Neural progenitor cell (in vitro differentiated cells): ENCODE results near the gene FAM120A. TPM values are rescaled to one million over a fixed set of nuclear protein-coding genes. Genes with fewer than 3 reads are reported as not detected.

Experiments
- DNase-seq: peaks from one replicate; pipeline ENCODE4 v3.0.0-alpha.2; 2016; ENCODE audit warnings: low spot score
- H2AFZ ChIP-seq: fragments of 200-600 bp; sonication (generic); replicated peaks from 2 replicates; pipeline ENCODE4 v1.6.1; 2016; ENCODE audit warnings: antibody characterized with exemption
- H3F3A ChIP-seq: fragments of 200-600 bp; sonication (generic); 2 replicates; pipeline ENCODE4 v1.6.1; 2016; ENCODE audit warnings: antibody characterized with exemption, low read depth
- H3K27ac ChIP-seq: fragments of 200-600 bp; sonication (generic); 2 replicates; pipeline ENCODE4 v1.5.1; 2016; ENCODE audit warnings: mild to moderate bottlenecking
- H3K27me3 ChIP-seq: fragments of 200-600 bp; sonication (generic); 2 replicates; pipeline ENCODE4 v1.6.1; 2016; ENCODE audit warnings: mild to moderate bottlenecking, moderate library complexity
- H3K36me3 ChIP-seq: fragments of 200-600 bp; sonication (generic); 2 replicates; pipeline ENCODE4 v1.5.1; 2016
- H3K4me1 ChIP-seq: fragments of 200-600 bp; sonication (generic); 2 replicates; pipeline ENCODE4 v1.6.1; 2016; ENCODE audit warnings: mixed run types
- H3K4me2 ChIP-seq: fragments of 200-600 bp; sonication (generic); 2 replicates; pipeline ENCODE4 v1.6.1; 2016
- H3K4me3 ChIP-seq: fragments of 200-600 bp; sonication (generic); 2 replicates; pipeline ENCODE4 v1.5.1; 2016
- H3K79me2 ChIP-seq: fragments of 200-600 bp; sonication (generic); 2 replicates; pipeline ENCODE4 v1.6.1; 2016; ENCODE audit warnings: low read depth
- H3K9ac ChIP-seq: fragments of 200-600 bp; sonication (generic); 2 replicates; pipeline ENCODE4 v1.6.1; 2016
- H3K9me3 ChIP-seq: fragments of 200-600 bp; sonication (generic); 2 replicates; pipeline ENCODE4 v1.5.1; 2016; ENCODE audit warnings: low read depth
- H4K20me1 ChIP-seq: fragments of 200-600 bp; sonication (generic); 2 replicates; pipeline ENCODE4 v1.6.1; 2016; ENCODE audit warnings: low read depth
- H3K27ac Mint-ChIP-seq: 3 replicates; pipeline ENCODE4 v1.8.0; 2021; ENCODE audit warnings: mixed read lengths
- H3K27me3 Mint-ChIP-seq: 2 replicates; pipeline ENCODE4 v1.8.0; 2022; ENCODE audit warnings: low read depth, mild to moderate bottlenecking, inconsistent platforms, moderate library complexity, mixed read lengths; ENCODE audit not compliant: insufficient read depth
- H3K36me3 Mint-ChIP-seq: 3 replicates; pipeline ENCODE4 v1.8.0; 2021; ENCODE audit warnings: mixed read lengths
- H3K4me1 Mint-ChIP-seq: 3 replicates; pipeline ENCODE4 v1.8.0; 2021; ENCODE audit warnings: mixed read lengths
- H3K4me3 Mint-ChIP-seq: 3 replicates; pipeline ENCODE4 v1.8.0; 2021; ENCODE audit warnings: mild to moderate bottlenecking, moderate library complexity, mixed read lengths
- H3K9me3 Mint-ChIP-seq: 3 replicates; pipeline ENCODE4 v1.8.0; 2020; ENCODE audit warnings: mixed read lengths
- EZH2 ChIP-seq: fragments of 200-600 bp; sonication (generic); IDR thresholded peaks from 2 replicates; pipeline ENCODE4 v1.6.1; 2017; ENCODE audit warnings: antibody characterized with exemption, mild to moderate bottlenecking, moderate library complexity
- EZH2phosphoT487 ChIP-seq: fragments of 200-600 bp; sonication (generic); IDR thresholded peaks from 2 replicates; pipeline ENCODE4 v1.6.1; 2017; ENCODE audit warnings: antibody characterized with exemption
- total RNA-seq: library from RNA; depleted of rRNA; stranded (reverse); fragments of >200 nt; gene quantifications from 2 replicates; pipeline ENCODE4 v1.2.3, GENCODE V29; 2015; ENCODE audit warnings: low replicate concordance
- TF ChIP-seq, protein P1 (sequence below): fragments of 200-600 bp; sonication (generic); IDR thresholded peaks from 2 replicates; pipeline ENCODE4 v1.5.1; 2017; ENCODE audit warnings: antibody characterized with exemption, mild to moderate bottlenecking

Gene FAM120A
- total RNA-seq, 1 donor from 2014 or later = 17.2 TPM

DNA sequence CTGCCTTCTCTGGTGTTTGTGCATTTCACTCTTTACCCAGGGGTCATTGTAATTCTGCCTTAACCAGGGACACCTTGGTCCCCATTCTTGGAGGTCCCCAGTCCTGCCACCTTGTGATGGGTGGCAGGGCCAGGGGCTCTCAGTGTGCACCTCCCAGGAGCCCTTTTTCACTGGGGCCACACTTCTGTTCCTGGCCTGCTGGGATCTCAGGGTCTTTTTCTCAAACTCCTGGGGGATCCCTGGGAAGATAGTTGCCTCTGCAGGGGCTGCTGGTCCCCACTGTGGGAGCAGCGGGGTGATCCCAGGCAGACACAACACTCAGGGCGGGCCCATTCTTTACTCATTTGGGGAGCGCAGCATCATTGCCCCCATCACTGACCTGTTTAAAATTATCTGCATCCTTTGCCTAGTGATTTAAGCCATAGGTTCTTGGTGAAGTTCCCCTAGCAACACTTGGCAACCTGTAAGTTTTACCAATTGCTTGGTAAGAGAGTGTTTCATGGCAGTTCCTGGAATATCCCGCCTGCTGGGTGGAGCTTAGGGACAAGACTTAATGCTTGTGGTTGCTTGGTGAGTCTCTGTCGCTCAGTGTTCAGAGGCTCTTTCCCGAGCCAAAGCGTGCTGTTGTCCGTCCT, 140.6 kb downstream of the FAM120A start:
- Histone ChIP-seq H2AFZ (no peak overlapping the region), H3K27ac (no peak overlapping the region), H3K4me1 (peaks cover 13% of the 10 kb centered on the region), H3K4me3 (no peak overlapping the region), H3F3A (no peaks in the 10 kb centered on the region), H3K9ac (no peak overlapping the region), H3K79me2 (peaks cover 52% of the 10 kb centered on the region), H3K4me2 (no peak overlapping the region), H3K36me3 (no peaks in the 10 kb centered on the region), H4K20me1 (peaks cover 72% of the 10 kb centered on the region), H3K9me3 (no peaks in the 10 kb centered on the region), H3K27me3 (no peaks in the 10 kb centered on the region)
- H3K27ac Mint-ChIP-seq = peak overlapping the region; percentile 69
- no peaks in the 10 kb centered on the region for H3K9me3 Mint-ChIP-seq
- no peak for DNase-seq
- no peaks in the 10 kb centered on the region for H3K36me3 Mint-ChIP-seq
- H3K4me3 Mint-ChIP-seq = no peak overlapping the region
- H3K4me1 Mint-ChIP-seq = peaks cover 49% of the 10 kb centered on the region
- no peak for TF ChIP-seq EZH2
- TF ChIP-seq EZH2phosphoT487 = no peak
- TF ChIP-seq, protein P1, sequence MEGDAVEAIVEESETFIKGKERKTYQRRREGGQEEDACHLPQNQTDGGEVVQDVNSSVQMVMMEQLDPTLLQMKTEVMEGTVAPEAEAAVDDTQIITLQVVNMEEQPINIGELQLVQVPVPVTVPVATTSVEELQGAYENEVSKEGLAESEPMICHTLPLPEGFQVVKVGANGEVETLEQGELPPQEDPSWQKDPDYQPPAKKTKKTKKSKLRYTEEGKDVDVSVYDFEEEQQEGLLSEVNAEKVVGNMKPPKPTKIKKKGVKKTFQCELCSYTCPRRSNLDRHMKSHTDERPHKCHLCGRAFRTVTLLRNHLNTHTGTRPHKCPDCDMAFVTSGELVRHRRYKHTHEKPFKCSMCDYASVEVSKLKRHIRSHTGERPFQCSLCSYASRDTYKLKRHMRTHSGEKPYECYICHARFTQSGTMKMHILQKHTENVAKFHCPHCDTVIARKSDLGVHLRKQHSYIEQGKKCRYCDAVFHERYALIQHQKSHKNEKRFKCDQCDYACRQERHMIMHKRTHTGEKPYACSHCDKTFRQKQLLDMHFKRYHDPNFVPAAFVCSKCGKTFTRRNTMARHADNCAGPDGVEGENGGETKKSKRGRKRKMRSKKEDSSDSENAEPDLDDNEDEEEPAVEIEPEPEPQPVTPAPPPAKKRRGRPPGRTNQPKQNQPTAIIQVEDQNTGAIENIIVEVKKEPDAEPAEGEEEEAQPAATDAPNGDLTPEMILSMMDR = no peak
- H3K27me3 Mint-ChIP-seq = no peaks in the 10 kb centered on the region

- Mint-ChIP-seq H3K4me1 (peaks cover 54% of the 10 kb centered on the region), H3K4me3 (no peak overlapping the region), H3K9me3 (no peaks in the 10 kb centered on the region), H3K27ac (no peak overlapping the region), H3K36me3 (no peaks in the 10 kb centered on the region), H3K27me3 (no peaks in the 10 kb centered on the region)
- no peak for DNase-seq
- Histone ChIP-seq H3K36me3 (no peaks in the 10 kb centered on the region), H3K79me2 (peaks cover 48% of the 10 kb centered on the region), H3F3A (no peaks in the 10 kb centered on the region), H3K27ac (no peak overlapping the region), H3K4me2 (no peak overlapping the region), H3K4me3 (no peak overlapping the region), H3K9me3 (no peaks in the 10 kb centered on the region), H2AFZ (no peak overlapping the region), H3K27me3 (no peaks in the 10 kb centered on the region), H3K9ac (no peak overlapping the region), H4K20me1 (peaks cover 67% of the 10 kb centered on the region), H3K4me1 (peaks cover 13% of the 10 kb centered on the region)
- no peak for TF ChIP-seq EZH2
- TF ChIP-seq, protein P1 = no peak
- no peak for TF ChIP-seq EZH2phosphoT487
Observed at GRCh38 chr9:93592643-93593021, 141.1 kb downstream of the FAM120A start.

- no peaks in the 10 kb centered on the region for H3K36me3 Mint-ChIP-seq
- H4K20me1 ChIP-seq = peaks cover 66% of the 10 kb centered on the region
Observed at GRCh38 chr9:93593144-93593658, 141.7 kb downstream of the FAM120A start.

More at GRCh38 chr9:93593144-93593658, 141.7 kb downstream of the FAM120A start:
- Histone ChIP-seq H3K9ac (no peak overlapping the region), H3K27me3 (no peaks in the 10 kb centered on the region), H3K36me3 (no peaks in the 10 kb centered on the region), H3K4me3 (no peak overlapping the region), H2AFZ (no peak overlapping the region), H3K9me3 (no peaks in the 10 kb centered on the region), H3K4me1 (peaks cover 13% of the 10 kb centered on the region), H3F3A (no peaks in the 10 kb centered on the region), H3K4me2 (no peak overlapping the region), H3K79me2 (peaks cover 45% of the 10 kb centered on the region), H3K27ac (no peak overlapping the region)
- Mint-ChIP-seq H3K27ac (no peak overlapping the region), H3K27me3 (no peaks in the 10 kb centered on the region), H3K4me3 (no peak overlapping the region), H3K4me1 (peaks cover 55% of the 10 kb centered on the region), H3K9me3 (no peaks in the 10 kb centered on the region)
- TF ChIP-seq, protein P1 = no peak
- TF ChIP-seq EZH2phosphoT487 = no peak
- TF ChIP-seq EZH2 = no peak
- DNase-seq = no peak
